Measurements from ENCODE around the gene LHX2. TPM values are rescaled to one million over a fixed set of nuclear protein-coding genes. Genes with fewer than 3 reads are reported as not detected.

The LHX2 gene
- total and polyA plus RNA-seq, 8 donors: 0.18 TPM; not detected in 7

GRCh38 chr9:124022201-124023121 is 10.9 kb downstream of the LHX2 start:
- Histone ChIP-seq H3K27me3 (peaks cover 45 to 93% (median 78%) of the 10 kb centered on the region in 3 donors), H3K9me3 (peaks cover 0 to 3% (median 0%) of the 10 kb centered on the region in 4 donors), H3K27ac (no peak overlapping the region), H3K4me1 (peaks cover 11 to 39% (median 27%) of the 10 kb centered on the region in 4 donors), H3K4me3 (no peak overlapping the region), H3K36me3 (no peaks in the 10 kb centered on the region)
- WGBS, 5 donors: 7 to 9% (median 8%) methylated on average over 32 to 38 of the region's 38 CpGs
- intact Hi-C loops (cut with DNase I; ENCODE audit: low total_unique reads): no loop called here
- no peak for DNase-seq
- TF ChIP-seq EP300 (IDR thresholded peaks at IDR 0.05) (no peak), POLR2AphosphoS5 (IDR thresholded peaks at IDR 0.05) (no peak), CTCF (IDR thresholded peaks at IDR 0.05) (no peak), POLR2A (IDR thresholded peaks at IDR 0.05) (no peak)

- Histone ChIP-seq H3K9me3 (no peaks in the 10 kb centered on the region), H3K36me3 (no peaks in the 10 kb centered on the region), H3K27me3 (peaks cover 35 to 89% (median 62%) of the 10 kb centered on the region in 3 donors), H3K4me3 (no peak overlapping the region), H3K4me1 (peaks cover 0 to 25% (median 12%) of the 10 kb centered on the region in 4 donors), H3K27ac (no peak overlapping the region)
- intact Hi-C loops (cut with DNase I; ENCODE audit: low total_unique reads): no loop called here
- no peak for DNase-seq
- TF ChIP-seq POLR2A (IDR thresholded peaks at IDR 0.05) (no peak), EP300 (IDR thresholded peaks at IDR 0.05) (no peak), POLR2AphosphoS5 (IDR thresholded peaks at IDR 0.05) (no peak), CTCF (IDR thresholded peaks at IDR 0.05) (no peak)
- WGBS, 5 donors: 56 to 66% (median 64%) methylated on average over 2 of the region's 2 CpGs
Observed at GRCh38 chr9:124024107-124024506, 12.5 kb downstream of the LHX2 start.

- peaks cover 0 to 87% (median 45%) of the 10 kb centered on the region in 3 donors for H3K27me3 ChIP-seq
- intact Hi-C loops (cut with DNase I; ENCODE audit: low total_unique reads): no loop called here
- no peak for DNase-seq
- no peak overlapping the region for H3K27ac ChIP-seq
- H3K4me1 ChIP-seq: peaks cover 0 to 6% (median 0%) of the 10 kb centered on the region in 4 donors
- no peaks in the 10 kb centered on the region for H3K9me3 ChIP-seq
- no peaks in the 10 kb centered on the region for H3K36me3 ChIP-seq
- H3K4me3 ChIP-seq: no peak overlapping the region
- 71 to 84% (median 75%) methylated on average over 9 to 12 of the region's 12 CpGs for WGBS, 5 donors
- no peak for TF ChIP-seq EP300 (IDR thresholded peaks at IDR 0.05)
- TF ChIP-seq POLR2AphosphoS5 (IDR thresholded peaks at IDR 0.05): no peak
- no peak for TF ChIP-seq POLR2A (IDR thresholded peaks at IDR 0.05)
- no peak for TF ChIP-seq CTCF (IDR thresholded peaks at IDR 0.05)
Observed at GRCh38 chr9:124029617-124030016, 18.0 kb downstream of the LHX2 start.

- Histone ChIP-seq H3K27me3 (peaks cover 0 to 87% (median 41%) of the 10 kb centered on the region in 3 donors), H3K27ac (no peak overlapping the region), H3K4me1 (peaks cover 0 to 6% (median 0%) of the 10 kb centered on the region in 4 donors), H3K9me3 (no peaks in the 10 kb centered on the region), H3K4me3 (no peak overlapping the region), H3K36me3 (no peaks in the 10 kb centered on the region)
- 69 to 76% (median 73%) methylated on average over 16 of the region's 16 CpGs for WGBS, 5 donors
- intact Hi-C loops (cut with DNase I; ENCODE audit: low total_unique reads): no loop called here
- no peak for TF ChIP-seq POLR2A (IDR thresholded peaks at IDR 0.05)
- no peak for TF ChIP-seq POLR2AphosphoS5 (IDR thresholded peaks at IDR 0.05)
- TF ChIP-seq EP300 (IDR thresholded peaks at IDR 0.05): no peak
- TF ChIP-seq CTCF (IDR thresholded peaks at IDR 0.05): no peak
- no peak for DNase-seq
Observed at GRCh38 chr9:124030969-124031451, 19.4 kb downstream of the LHX2 start.
